IPS-18c (cell line): ENCODE results near the gene ZNG1E.
"Not testable (repeated sequence)": the region's sequence is repeated elsewhere in the genome, so short reads cannot be mapped to it uniquely, and the experiment has no call there.

Experiments
- H3K4me3 ChIP-seq: 2 replicates; pipeline ENCODE4 v1.7.0; 2013; ENCODE audit warnings: low read depth, mild to moderate bottlenecking, low read length, moderate library complexity; ENCODE audit not compliant: insufficient read depth
- H3K9me3 ChIP-seq: one replicate; pipeline ENCODE4 v1.6.1; 2013; ENCODE audit warnings: mild to moderate bottlenecking, low read length, moderate library complexity; ENCODE audit not compliant: control insufficient read depth, insufficient read depth

The ZNG1E gene

GRCh38 chr9:65675589-65676021 is at the start of gene ZNG1E:
TSS of gene ZNG1E (plus strand) at chr9:65675928. CDS start at chr9:65675977, 49 bp downstream.
- peak within 1 kb of the TSS; percentile 34; the same call in 1 of the 2 replicates for H3K4me3 ChIP-seq
- not testable (repeated sequence) for H3K9me3 ChIP-seq

GRCh38 chr9:65673579-65673978 is 2.1 kb upstream of the ZNG1E start:
- not testable (repeated sequence) for H3K4me3 ChIP-seq, H3K9me3 ChIP-seq

GRCh38 chr9:65675018-65675417 is 710 bp upstream of the ZNG1E start:
- not testable (repeated sequence) for H3K4me3 ChIP-seq

GRCh38 chr9:65676389-65676788 is 661 bp downstream of the ZNG1E start:
- H3K9me3 ChIP-seq = not testable (repeated sequence)
- 0 out of 2 replicates have a peak overlapping the region, but pooled peaks have one; percentile 34 for H3K4me3 ChIP-seq

More at GRCh38 chr9:65675018-65675417, 710 bp upstream of the ZNG1E start:
- not testable (repeated sequence) for H3K9me3 ChIP-seq

GRCh38 chr9:65678533-65678932 is 2.8 kb downstream of the ZNG1E start:
- H3K9me3 ChIP-seq, H3K4me3 ChIP-seq: not testable (repeated sequence)

- H3K4me3 ChIP-seq = not testable (repeated sequence)
Measured at GRCh38 chr9:65703550-65703949, 27.8 kb downstream of the ZNG1E start.

GRCh38 chr9:65714445-65714844 is 38.7 kb downstream of the ZNG1E start:
- H3K9me3 ChIP-seq, H3K4me3 ChIP-seq: not testable (repeated sequence)

More at GRCh38 chr9:65703550-65703949, 27.8 kb downstream of the ZNG1E start:
- not testable (repeated sequence) for H3K9me3 ChIP-seq

- not testable (repeated sequence) for H3K4me3 ChIP-seq, H3K9me3 ChIP-seq
Measured at GRCh38 chr9:65737096-65737564, 61.4 kb downstream of the ZNG1E start, which contains the start of gene FOXD4L4. TSS of gene FOXD4L4 (plus strand) at chr9:65737146. CDS start at chr9:65737146, 0 bp downstream.

GRCh38 chr9:65738133-65738532 is 62.4 kb downstream of the ZNG1E start:
- not testable (repeated sequence) for H3K4me3 ChIP-seq, H3K9me3 ChIP-seq
